ENCODE results near the gene PILRA.

Gene PILRA

GRCh38 chr7:100428199-100428966 lies 55.1 kb downstream of the PILRA start, which contains the start of gene ZCWPW1:
TSS of gene ZCWPW1 (minus strand) at chr7:100428703. CDS start at chr7:100420649, 8,054 bp downstream.
- intact Hi-C loops (cut with DNase I; ENCODE audit: low total_unique reads) = loop anchor here (10.0 kb wide), 1 partner anchor 414 kb away; the partner anchor contains the start of gene ZKSCAN1
- Histone ChIP-seq H3K27ac (peak within 1 kb of the TSS; percentile 99 to 100), H3K27me3 (no peaks in the 10 kb centered on the region), H3K4me3 (peak within 1 kb of the TSS; percentile 83 to 94), H3K9me3 (no peaks in the 10 kb centered on the region), H3K36me3 (peaks cover 5 to 17% (median 14%) of the 10 kb centered on the region in 3 donors), H3K4me1 (peaks cover 0 to 36% (median 26%) of the 10 kb centered on the region in 4 donors)
- no peak for TF ChIP-seq CTCF (IDR thresholded peaks at IDR 0.05)
- DNase-seq = peak; percentile 96 to 98

- intact Hi-C loops (cut with DNase I; ENCODE audit: low total_unique reads) = loop anchor here (10.0 kb wide), 1 partner anchor 414 kb away; the partner anchor contains the start of gene ZKSCAN1
- no peaks in the 10 kb centered on the region for H3K27me3 ChIP-seq
- peaks cover 0 to 40% (median 26%) of the 10 kb centered on the region in 4 donors for H3K4me1 ChIP-seq
- DNase-seq = peak; percentile 100
- H3K36me3 ChIP-seq = peaks cover 11 to 24% (median 21%) of the 10 kb centered on the region in 3 donors
- peak overlapping the region; percentile 99 to 100 for H3K27ac ChIP-seq
- H3K9me3 ChIP-seq = no peaks in the 10 kb centered on the region
- H3K4me3 ChIP-seq = peak overlapping the region; percentile 83 to 94
- peak; percentile 24 to 59 for TF ChIP-seq CTCF (IDR thresholded peaks at IDR 0.05)
Measured at GRCh38 chr7:100428967-100429636, 55.8 kb downstream of the PILRA start.

- peak; percentile 98 for DNase-seq
- Histone ChIP-seq H3K27ac (peak within 1 kb of the TSS; percentile 99 to 100), H3K4me3 (peak within 1 kb of the TSS; percentile 83 to 94), H3K36me3 (peaks cover 11 to 32% (median 29%) of the 10 kb centered on the region in 3 donors), H3K27me3 (no peaks in the 10 kb centered on the region), H3K9me3 (no peaks in the 10 kb centered on the region), H3K4me1 (peaks cover 0 to 47% (median 31%) of the 10 kb centered on the region in 4 donors)
- intact Hi-C loops (cut with DNase I; ENCODE audit: low total_unique reads) = loop anchor here (10.0 kb wide), 1 partner anchor 415 kb away; the partner anchor contains the start of gene ZKSCAN1
- peak in 1 of 2 experiments; percentile 6 for TF ChIP-seq CTCF (IDR thresholded peaks at IDR 0.05)
Measured at GRCh38 chr7:100429637-100430492, 56.6 kb downstream of the PILRA start, which contains the start of gene MEPCE. TSS of gene MEPCE (plus strand) at chr7:100429831. CDS start at chr7:100430019, 188 bp downstream.

- H3K27ac ChIP-seq = peak overlapping the region; percentile 99 to 100
- no peaks in the 10 kb centered on the region for H3K9me3 ChIP-seq
- intact Hi-C loops (cut with DNase I; ENCODE audit: low total_unique reads) = no loop called here
- H3K27me3 ChIP-seq = no peaks in the 10 kb centered on the region
- H3K4me1 ChIP-seq = peaks cover 0 to 55% (median 39%) of the 10 kb centered on the region in 4 donors
- peak in 1 of 2 donors; percentile 76 for DNase-seq
- peaks cover 11 to 32% (median 31%) of the 10 kb centered on the region in 3 donors for H3K36me3 ChIP-seq
- H3K4me3 ChIP-seq = peak overlapping the region; percentile 83 to 94
- no peak for TF ChIP-seq CTCF (IDR thresholded peaks at IDR 0.05)
Measured at GRCh38 chr7:100430493-100431285, 57.4 kb downstream of the PILRA start.
